Measurements from ENCODE around the gene FRK.
"Not testable (repeated sequence)": the region's sequence is repeated elsewhere in the genome, so short reads cannot be mapped to it uniquely, and the experiment has no call there.

FRK gene

DNA sequence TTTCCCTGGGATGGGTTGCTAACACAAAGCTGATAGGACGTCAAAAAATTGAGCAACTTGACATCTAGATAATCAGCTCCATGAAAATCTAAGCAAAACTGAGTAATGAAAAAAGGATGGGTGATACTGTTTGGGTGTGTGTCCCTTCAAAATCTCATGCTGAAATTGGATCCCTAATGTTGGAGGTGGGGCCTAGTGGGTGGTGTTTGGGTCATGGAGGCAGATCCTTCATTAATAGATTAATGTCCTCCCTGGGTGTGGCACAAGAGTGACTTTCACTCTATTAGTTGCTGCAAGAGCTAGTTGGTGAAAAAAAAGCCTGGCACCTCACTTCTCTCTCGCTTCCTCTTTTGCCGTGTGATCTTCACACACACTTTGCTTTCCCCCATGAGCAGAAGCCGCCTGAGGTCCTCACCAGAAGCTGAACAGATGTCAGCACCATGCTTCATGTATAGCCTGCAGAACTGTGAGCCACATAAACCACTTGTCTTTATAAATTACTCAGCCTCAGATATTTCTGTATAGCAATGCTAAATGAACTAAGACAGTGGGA lies 160.9 kb downstream of the FRK start:
- DNase-seq (ENCODE audit: low spot score): no peak
- TF ChIP-seq, protein P1, sequence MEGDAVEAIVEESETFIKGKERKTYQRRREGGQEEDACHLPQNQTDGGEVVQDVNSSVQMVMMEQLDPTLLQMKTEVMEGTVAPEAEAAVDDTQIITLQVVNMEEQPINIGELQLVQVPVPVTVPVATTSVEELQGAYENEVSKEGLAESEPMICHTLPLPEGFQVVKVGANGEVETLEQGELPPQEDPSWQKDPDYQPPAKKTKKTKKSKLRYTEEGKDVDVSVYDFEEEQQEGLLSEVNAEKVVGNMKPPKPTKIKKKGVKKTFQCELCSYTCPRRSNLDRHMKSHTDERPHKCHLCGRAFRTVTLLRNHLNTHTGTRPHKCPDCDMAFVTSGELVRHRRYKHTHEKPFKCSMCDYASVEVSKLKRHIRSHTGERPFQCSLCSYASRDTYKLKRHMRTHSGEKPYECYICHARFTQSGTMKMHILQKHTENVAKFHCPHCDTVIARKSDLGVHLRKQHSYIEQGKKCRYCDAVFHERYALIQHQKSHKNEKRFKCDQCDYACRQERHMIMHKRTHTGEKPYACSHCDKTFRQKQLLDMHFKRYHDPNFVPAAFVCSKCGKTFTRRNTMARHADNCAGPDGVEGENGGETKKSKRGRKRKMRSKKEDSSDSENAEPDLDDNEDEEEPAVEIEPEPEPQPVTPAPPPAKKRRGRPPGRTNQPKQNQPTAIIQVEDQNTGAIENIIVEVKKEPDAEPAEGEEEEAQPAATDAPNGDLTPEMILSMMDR (IDR thresholded peaks at IDR 0.05; ENCODE audit: extremely low read depth, missing control alignments): no peak

DNA sequence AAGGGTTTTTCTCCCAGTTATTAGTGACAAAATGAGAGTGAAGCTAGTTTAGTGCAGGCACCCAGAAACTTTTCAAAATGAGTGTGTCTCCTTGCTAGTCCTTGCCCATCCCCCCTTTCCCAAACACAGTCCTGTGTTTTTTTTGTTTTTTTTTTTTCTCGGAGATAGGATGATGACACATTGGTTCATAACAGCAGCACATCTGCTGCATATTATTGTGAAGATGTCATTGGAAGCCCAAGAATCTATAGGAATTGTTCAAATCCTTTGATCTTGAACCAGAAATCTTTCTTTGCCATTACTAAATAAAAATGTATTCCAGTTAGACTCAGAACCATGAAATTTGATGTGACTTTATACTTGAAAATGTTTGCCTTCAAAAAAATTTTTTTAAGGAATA lies 162.4 kb downstream of the FRK start:
- DNase-seq (ENCODE audit: low spot score): no peak
- TF ChIP-seq, protein P1 (IDR thresholded peaks at IDR 0.05; ENCODE audit: extremely low read depth, missing control alignments): no peak

DNA sequence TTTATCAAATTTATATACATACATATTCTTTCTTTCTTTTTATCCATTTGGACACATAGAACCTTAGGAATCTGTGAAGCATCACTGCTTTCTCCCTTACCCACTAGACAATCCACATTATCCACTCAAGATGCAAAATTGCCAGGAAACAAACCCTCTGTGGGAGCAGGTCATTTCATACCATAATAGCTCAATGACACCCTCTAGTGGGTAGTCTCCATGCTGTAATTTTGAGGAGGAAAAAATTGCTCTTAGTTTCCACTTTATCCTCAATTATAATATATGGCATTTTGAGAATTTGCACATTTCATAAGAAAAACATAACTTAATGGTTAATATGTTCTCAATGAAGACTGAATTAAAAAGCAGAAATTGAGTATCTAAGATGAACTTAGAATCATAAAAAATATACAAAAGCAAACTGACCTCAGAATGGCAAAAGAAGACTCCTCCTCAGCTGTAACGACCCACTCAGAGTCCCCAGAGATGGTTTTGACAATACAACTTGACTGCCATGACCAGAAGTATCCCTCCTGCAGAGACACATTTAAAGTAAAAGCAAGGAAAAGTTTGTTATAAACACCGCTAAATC lies 164.1 kb downstream of the FRK start:
- TF ChIP-seq, protein P1 (IDR thresholded peaks at IDR 0.05; ENCODE audit: extremely low read depth, missing control alignments): peak; percentile 39
- peak; percentile 43 for DNase-seq (ENCODE audit: low spot score)

DNA sequence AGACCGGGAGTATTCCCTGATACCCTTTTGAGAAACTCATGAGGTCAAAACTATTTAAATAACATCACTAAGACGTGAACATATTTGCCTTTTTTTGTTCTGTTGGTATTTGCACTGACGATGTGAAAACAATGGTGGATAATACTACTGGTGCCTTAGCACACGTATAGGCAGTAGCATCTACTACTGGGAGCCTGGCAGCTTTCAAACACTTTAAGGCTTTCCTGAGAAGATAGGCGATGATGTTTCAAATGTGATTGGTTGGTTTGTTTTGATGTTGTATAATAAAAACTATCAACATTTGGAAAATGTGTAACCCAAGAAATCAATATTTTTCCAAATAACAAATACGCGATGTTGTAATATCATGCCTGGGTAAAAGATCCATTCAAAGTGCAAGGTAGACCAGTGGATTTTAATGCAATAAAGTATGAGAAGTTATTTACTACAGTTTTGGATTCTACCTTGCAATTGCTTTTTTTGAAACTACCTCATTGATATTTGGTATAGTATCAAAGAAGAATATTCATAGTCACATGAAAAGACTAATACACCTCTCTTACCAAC lies 166.2 kb downstream of the FRK start:
- TF ChIP-seq, protein P1 (IDR thresholded peaks at IDR 0.05; ENCODE audit: extremely low read depth, missing control alignments): no peak
- no peak for DNase-seq (ENCODE audit: low spot score)

DNA sequence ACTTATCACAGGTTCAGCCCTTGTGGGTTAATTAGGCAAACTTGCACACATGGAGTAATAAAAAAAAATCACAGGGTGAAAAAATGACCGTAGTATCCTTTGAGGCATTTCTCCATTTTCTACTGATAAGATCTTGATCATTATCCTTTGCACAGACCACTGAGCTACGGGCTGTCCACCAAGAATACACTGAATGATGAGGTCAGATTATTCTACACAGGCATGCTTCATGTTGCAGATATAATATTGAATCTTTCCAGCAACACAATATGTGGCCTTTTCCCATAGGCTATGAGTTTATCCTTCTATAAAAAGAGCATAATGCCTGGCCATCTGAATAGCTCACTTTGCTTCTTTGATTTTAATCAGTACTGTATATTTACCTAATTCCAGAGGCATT lies 168.9 kb downstream of the FRK start:
- DNase-seq (ENCODE audit: low spot score): peak; percentile 9
- TF ChIP-seq, protein P1 (IDR thresholded peaks at IDR 0.05; ENCODE audit: extremely low read depth, missing control alignments): no peak

DNA sequence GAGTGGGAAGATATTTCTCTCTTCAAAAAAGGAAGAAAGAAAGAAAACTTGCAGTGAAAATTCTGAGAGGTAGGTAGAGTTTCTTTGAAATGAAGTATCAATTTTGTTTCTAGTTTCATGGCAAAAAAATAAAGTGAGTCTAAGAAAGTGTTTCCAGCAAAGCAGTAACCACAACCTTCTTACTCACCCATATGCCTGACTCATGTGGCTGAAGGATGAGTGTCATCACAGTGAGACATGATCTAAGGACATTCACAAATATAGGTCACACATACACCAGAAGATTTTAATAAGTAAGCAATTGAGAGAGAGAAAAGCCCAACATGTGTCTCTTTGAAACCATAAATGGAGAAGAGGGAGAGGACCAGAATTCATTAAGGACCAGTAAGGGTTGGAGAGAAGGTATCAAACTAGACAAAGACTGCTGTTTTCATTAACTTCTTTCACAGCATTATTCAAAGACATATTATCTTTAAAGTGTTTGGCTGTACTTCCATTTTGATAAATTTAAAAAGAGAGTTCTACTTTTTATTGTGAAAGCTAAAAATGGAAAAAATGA lies 169.5 kb downstream of the FRK start:
- TF ChIP-seq, protein P1 (IDR thresholded peaks at IDR 0.05; ENCODE audit: extremely low read depth, missing control alignments): no peak
- peak; percentile 71 for DNase-seq (ENCODE audit: low spot score)

DNA sequence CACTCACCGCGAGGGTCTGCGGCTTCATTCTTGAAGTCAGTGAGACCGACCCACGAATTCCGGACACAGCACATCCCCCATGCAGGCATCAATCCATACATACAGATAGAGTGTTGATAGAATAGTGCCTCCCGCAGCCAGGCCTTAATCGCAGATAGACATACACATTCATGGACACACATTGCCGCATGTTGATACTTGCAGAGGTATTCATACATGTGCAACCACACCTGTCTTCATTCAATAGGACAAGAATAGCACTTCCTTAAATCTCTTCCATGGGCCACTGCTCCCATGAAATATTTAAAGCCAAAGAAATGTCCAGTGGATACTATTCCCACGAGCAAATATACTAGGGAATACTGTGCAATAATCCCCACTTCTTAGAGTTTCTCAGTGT lies 170.5 kb downstream of the FRK start:
- TF ChIP-seq, protein P1 (IDR thresholded peaks at IDR 0.05; ENCODE audit: extremely low read depth, missing control alignments): no peak
- DNase-seq (ENCODE audit: low spot score): no peak

DNA sequence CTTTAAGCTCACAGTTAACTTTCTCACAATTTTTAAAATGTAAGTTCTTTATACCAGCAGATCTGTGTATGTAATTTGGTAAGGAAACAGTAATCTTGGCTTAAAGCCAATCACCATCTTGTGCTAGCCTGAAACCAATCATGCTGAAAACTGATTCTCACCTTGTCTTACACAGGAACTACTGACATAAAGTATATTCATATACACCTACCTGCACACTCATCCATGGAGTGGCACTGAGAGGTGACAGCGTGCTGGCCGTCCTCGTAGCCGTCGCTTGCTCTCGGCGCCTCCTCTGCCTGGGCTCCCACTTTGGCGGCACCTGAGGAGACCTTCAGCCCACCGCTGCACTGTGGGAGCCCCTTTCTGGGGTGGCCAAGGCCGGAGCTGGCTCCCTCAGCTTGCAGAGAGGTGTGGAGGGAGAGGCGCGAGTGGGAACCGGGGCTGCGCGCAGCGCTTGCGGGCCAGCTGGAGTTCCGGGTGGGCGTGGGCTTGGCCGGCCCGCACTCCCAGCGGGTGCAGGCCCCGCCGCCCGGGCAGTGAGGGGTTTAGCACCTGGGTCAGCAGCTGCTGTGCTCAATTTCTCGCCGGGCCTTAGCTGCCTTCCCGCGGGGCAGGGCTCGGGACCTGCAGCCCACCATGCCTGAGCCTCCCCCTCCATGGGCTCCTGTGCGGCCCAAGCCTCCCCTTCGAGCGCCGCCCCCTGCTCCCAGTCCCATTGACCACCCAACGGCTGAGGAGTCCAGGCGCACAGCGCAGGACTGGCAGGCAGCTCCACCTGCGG lies 171.8 kb downstream of the FRK start:
- DNase-seq (ENCODE audit: low spot score): not testable (repeated sequence)
